GM13976 (cell line): ENCODE results near the gene KIRREL3.

ENCODE experiments used
- DNase-seq: peaks from one replicate; pipeline ENCODE4 v3.0.0; 2012; ENCODE audit warnings: low spot score
- CTCF ChIP-seq: IDR thresholded peaks from 2 replicates; pipeline ENCODE4 v1.5.1; 2012; ENCODE audit warnings: borderline replicate concordance, mild to moderate bottlenecking; ENCODE audit not compliant: insufficient read depth; ENCODE audit errors: extremely low read depth, missing control alignments, control extremely low read depth
- in situ Hi-C: fragments of 300-500 bp; cut with MboI; formaldehyde crosslinking; loops from one replicate; pipeline ENCODE4 v1.12.0; 2022; ENCODE audit warnings: low sequenced_read_pairs, mixed read lengths, inconsistent platforms; ENCODE audit not compliant: unreplicated experiment

KIRREL3 gene

GRCh38 chr11:126837581-126837980, 163.0 kb downstream of the KIRREL3 start:
- no peak for TF ChIP-seq CTCF
- DNase-seq = no peak
- in situ Hi-C loops = no loop called here

GRCh38 chr11:126834573-126834972, 166.0 kb downstream of the KIRREL3 start:
- no peak for DNase-seq
- TF ChIP-seq CTCF = no peak
- in situ Hi-C loops = no loop called here

GRCh38 chr11:126834149-126834548, 166.4 kb downstream of the KIRREL3 start:
- in situ Hi-C loops = no loop called here
- TF ChIP-seq CTCF = no peak
- DNase-seq = no peak

GRCh38 chr11:126833065-126833464, 167.5 kb downstream of the KIRREL3 start:
- in situ Hi-C loops = no loop called here
- TF ChIP-seq CTCF = no peak
- no peak for DNase-seq

- in situ Hi-C loops = no loop called here
- no peak for TF ChIP-seq CTCF
Measured at GRCh38 chr11:126832387-126832786, 168.2 kb downstream of the KIRREL3 start.

GRCh38 chr11:126830216-126830806, 170.3 kb downstream of the KIRREL3 start:
- no peak for TF ChIP-seq CTCF
- in situ Hi-C loops = no loop called here
- no peak for DNase-seq

More at GRCh38 chr11:126832387-126832786, 168.2 kb downstream of the KIRREL3 start:
- no peak for DNase-seq

- DNase-seq = no peak
- no peak for TF ChIP-seq CTCF
- in situ Hi-C loops = no loop called here
Measured at GRCh38 chr11:126829716-126830115, 170.9 kb downstream of the KIRREL3 start.
